GM15510 (cell line): Measurements from ENCODE around the gene ZNF672.

Experiments
- POLR2A ChIP-seq: IDR thresholded peaks from 3 replicates; pipeline ENCODE4 v1.6.1; 2011; ENCODE audit warnings: borderline replicate concordance; ENCODE audit not compliant: insufficient read length; ENCODE audit errors: extremely low read depth

Gene ZNF672

DNA sequence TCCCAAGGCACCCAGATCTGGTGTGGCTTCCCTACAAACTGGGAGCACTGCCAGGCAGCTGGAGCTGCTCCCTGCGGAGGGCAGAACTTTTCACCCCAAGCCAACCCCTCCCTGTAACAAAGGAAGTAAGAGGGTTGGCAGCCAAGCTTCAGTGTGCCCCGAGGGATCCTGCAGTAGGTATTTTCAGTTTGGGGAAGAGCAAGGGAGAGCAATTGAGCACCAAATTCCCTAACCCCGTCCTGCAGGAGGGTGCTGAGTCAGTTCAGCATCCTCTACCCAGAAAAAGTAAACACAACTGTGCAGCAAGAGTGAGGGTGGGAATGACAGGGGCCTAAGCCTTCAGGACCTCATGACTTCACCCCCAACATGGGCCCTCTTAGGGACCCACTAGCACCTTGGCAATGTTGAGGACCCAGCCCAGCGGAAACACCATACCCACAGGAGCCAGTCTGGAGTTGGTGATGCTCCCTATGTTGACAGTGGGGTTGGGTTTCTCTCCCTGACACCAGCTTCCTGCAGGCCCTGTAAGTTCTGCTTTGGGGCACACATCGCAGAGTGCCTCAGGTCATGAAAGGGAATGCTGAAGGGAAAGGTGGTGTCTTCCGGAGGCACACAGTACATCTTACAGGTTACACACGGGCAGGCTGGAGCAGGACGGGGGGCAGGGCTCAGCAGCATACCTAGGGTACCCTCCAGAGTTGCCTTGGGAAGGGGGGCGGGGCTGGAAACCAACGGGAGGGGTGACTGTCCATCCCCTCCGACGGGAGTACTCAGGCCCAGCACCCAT is 27.1 kb upstream of the ZNF672 start:
- TF ChIP-seq POLR2A: no peak

- TF ChIP-seq POLR2A: no peak
Measured at GRCh38 chr1:248811514-248812490, 26.2 kb upstream of the ZNF672 start.

- no peak for TF ChIP-seq POLR2A
Measured at GRCh38 chr1:248812736-248813425, 25.1 kb upstream of the ZNF672 start.

DNA sequence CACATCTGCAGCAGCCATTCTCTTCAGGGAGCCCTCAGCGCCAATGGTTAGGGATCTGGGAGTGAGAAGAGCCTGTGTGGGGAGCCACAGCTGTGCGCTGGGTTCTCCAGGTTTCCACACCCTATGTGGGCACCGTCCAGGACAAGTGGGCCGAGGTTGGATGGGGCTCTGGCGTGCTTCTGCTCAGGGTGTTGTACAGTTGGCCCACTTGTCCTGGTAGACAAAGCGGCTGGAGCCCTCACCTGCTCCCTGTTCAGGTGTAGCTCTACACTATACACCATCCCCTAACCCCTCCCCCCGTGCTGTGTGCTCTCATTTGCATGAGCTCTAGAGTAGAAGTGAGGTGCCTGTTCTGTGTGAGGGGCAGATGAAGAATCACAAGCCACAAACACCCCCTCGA is 24.5 kb upstream of the ZNF672 start:
- no peak for TF ChIP-seq POLR2A

- TF ChIP-seq POLR2A: no peak
Measured at GRCh38 chr1:248814351-248814750, 23.7 kb upstream of the ZNF672 start.

- TF ChIP-seq POLR2A: no peak
Measured at GRCh38 chr1:248815407-248816034, 22.5 kb upstream of the ZNF672 start.

GRCh38 chr1:248816042-248816851 is 21.8 kb upstream of the ZNF672 start:
- no peak for TF ChIP-seq POLR2A

DNA sequence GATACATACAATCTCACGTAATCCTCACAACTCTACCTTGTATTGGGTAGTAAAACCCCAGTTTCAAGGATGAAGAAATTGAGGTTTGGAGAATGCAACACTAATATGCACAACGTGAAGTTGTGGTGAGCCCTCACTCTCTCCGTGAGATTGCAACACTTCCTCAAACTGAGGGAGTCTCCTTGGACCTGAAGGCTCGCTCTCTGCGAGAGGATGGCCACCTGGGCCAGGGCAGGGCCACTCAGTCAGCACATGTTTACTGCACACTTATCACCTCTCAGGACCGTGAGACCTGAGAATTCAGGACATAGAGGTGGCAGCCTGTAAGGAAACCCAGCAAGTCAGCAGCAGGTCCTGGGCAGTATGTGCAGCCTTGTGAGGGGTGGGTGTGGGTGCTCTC is 21.0 kb upstream of the ZNF672 start:
- TF ChIP-seq POLR2A: no peak

GRCh38 chr1:248818505-248819374 is 19.3 kb upstream of the ZNF672 start:
- no peak for TF ChIP-seq POLR2A

GRCh38 chr1:248820041-248820585 is 17.9 kb upstream of the ZNF672 start:
- no peak for TF ChIP-seq POLR2A

- no peak for TF ChIP-seq POLR2A
Measured at GRCh38 chr1:248821101-248821500, 16.9 kb upstream of the ZNF672 start.

DNA sequence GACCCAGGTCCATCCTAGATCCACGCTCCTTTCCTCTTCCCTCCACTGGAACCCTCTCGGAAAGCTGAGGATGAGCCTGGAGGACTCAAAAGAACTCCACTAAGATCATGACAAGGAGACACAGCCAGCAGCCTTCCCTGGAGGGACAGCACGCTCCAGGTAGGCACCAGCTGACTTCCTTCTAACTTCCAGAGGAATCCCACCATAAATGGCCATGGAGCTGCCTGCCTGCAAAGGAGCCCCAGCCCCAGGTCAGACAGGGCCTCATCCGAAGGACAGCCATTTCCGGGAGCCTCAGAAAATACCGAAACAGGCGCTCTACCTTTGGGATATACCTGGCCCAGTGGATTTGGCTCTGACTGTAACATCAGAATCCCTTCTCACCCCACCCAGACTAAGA is 16.4 kb upstream of the ZNF672 start:
- no peak for TF ChIP-seq POLR2A

GRCh38 chr1:248822148-248823032 is 15.6 kb upstream of the ZNF672 start:
- TF ChIP-seq POLR2A: no peak
